ENCODE data around the gene OXNAD1. TPM values are rescaled to one million over a fixed set of nuclear protein-coding genes. Genes with fewer than 3 reads are reported as not detected.

OXNAD1 gene
- polyA plus RNA-seq, 1 of the 3 experiments (the other 2 are of a cell fraction), result 6.9 TPM

DNA sequence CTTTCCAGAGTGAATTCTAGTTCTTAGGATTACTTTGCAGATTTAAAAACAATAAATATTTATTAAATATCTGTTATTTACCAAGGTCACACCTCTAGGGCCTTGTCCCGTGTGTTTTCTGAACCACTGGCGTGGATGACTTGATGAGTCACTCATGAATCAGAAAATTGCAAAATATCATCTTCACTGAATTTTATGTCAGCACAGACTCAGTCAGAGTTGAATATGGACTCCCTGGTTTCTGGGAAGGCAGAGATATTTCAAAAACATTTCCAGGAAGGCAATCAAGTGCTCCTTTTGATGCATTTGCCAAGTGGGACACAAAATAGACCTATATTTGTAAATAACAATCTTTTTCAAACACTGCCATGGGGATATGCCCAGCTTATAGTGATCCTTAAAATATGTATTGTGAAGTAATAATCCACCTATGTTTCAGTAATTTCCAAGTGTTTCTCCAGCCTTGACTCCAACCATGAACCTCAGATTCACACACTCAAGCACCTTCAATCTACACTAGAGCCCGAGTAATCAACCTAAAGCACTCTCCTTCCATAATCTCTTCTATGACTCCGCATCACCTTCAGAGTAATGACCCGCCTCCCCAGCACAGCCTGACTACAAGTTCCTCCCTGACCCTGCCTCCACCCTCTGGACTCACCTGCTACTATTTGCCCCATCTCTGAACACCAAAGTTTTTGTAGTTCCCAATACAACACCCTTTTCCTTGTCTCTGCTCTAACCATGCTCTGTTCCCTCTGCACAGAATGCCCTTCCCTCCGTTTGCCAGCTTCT lies 24.6 kb upstream of the OXNAD1 start:
- ChIA-PET CTCF (interaction anchor here (1.0 kb wide), 1 partner anchor 46 kb away, joined by 3 read pairs; no protein-coding TSS in a partner anchor), POLR2A (no interaction called here)
- WGBS (ENCODE audit: low lambda C conversion rate), result 60% methylated on average over 6 of the region's 6 CpGs
- Histone ChIP-seq H3K9ac (no peak overlapping the region), H3K9me2 (no peaks in the 10 kb centered on the region), H3K79me2 (ENCODE audit: insufficient read depth) (no peaks in the 10 kb centered on the region), H3K27ac (ENCODE audit: low read depth in 2 of 2, low read length in 1 of 2) (peak overlapping the region; percentile 47 to 51; a peak in 3 of 4 replicates), H3K4me2 (peak overlapping the region; percentile 11; the same call in 1 of the 2 replicates), H2AFZ (ENCODE audit: low read depth) (peak overlapping the region; percentile 42; the same call in 1 of the 2 replicates), H3K9me3 (no peaks in the 10 kb centered on the region), H3K4me1 (ENCODE audit: control insufficient read depth in 1 of 2, insufficient read depth in 2 of 2, low read depth in 1 of 2, low read length in 1 of 2) (peaks cover 6 to 11% of the 10 kb centered on the region in 2 experiments; a peak in 2 of 4 replicates), H3K36me3 (replicated peaks in 1 of 2; ENCODE audit: control insufficient read depth in 1 of 2, insufficient read depth in 2 of 2, low read length in 1 of 2) (no peaks in the 10 kb centered on the region), H3F3A (replicated peaks; ENCODE audit: insufficient read depth) (no peaks in the 10 kb centered on the region), H3K4me3 (ENCODE audit: low read depth in 2 of 2, low read length in 1 of 2) (no peak overlapping the region), H3K27me3 (ENCODE audit: insufficient read depth) (no peaks in the 10 kb centered on the region), H4K20me1 (ENCODE audit: insufficient read depth) (no peaks in the 10 kb centered on the region)
- no peak for DNase-seq
- TF ChIP-seq NFIC (IDR thresholded peaks at IDR 0.05; ENCODE audit: borderline replicate concordance) (0 out of 2 replicates have a peak, but pooled peaks have one; percentile 16), FOSL2 (IDR thresholded peaks at IDR 0.05; ENCODE audit: borderline replicate concordance, low read depth) (peak; percentile 90), JUND (IDR thresholded peaks at IDR 0.05) (peak; percentile 78), RXRA (IDR thresholded peaks at IDR 0.05; ENCODE audit: borderline replicate concordance, low read depth) (0 out of 2 replicates have a peak, but pooled peaks have one; percentile 21)
- TF ChIP-seq, protein P1, sequence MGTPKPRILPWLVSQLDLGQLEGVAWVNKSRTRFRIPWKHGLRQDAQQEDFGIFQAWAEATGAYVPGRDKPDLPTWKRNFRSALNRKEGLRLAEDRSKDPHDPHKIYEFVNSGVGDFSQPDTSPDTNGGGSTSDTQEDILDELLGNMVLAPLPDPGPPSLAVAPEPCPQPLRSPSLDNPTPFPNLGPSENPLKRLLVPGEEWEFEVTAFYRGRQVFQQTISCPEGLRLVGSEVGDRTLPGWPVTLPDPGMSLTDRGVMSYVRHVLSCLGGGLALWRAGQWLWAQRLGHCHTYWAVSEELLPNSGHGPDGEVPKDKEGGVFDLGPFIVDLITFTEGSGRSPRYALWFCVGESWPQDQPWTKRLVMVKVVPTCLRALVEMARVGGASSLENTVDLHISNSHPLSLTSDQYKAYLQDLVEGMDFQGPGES (IDR thresholded peaks at IDR 0.05; ENCODE audit: low read depth, low read length), result no peak
- TF ChIP-seq, protein P2, sequence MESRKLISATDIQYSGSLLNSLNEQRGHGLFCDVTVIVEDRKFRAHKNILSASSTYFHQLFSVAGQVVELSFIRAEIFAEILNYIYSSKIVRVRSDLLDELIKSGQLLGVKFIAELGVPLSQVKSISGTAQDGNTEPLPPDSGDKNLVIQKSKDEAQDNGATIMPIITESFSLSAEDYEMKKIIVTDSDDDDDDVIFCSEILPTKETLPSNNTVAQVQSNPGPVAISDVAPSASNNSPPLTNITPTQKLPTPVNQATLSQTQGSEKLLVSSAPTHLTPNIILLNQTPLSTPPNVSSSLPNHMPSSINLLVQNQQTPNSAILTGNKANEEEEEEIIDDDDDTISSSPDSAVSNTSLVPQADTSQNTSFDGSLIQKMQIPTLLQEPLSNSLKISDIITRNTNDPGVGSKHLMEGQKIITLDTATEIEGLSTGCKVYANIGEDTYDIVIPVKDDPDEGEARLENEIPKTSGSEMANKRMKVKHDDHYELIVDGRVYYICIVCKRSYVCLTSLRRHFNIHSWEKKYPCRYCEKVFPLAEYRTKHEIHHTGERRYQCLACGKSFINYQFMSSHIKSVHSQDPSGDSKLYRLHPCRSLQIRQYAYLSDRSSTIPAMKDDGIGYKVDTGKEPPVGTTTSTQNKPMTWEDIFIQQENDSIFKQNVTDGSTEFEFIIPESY (IDR thresholded peaks at IDR 0.05; ENCODE audit: borderline replicate concordance, low read depth), result no peak
- TF ChIP-seq, protein P3, sequence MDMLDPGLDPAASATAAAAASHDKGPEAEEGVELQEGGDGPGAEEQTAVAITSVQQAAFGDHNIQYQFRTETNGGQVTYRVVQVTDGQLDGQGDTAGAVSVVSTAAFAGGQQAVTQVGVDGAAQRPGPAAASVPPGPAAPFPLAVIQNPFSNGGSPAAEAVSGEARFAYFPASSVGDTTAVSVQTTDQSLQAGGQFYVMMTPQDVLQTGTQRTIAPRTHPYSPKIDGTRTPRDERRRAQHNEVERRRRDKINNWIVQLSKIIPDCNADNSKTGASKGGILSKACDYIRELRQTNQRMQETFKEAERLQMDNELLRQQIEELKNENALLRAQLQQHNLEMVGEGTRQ (IDR thresholded peaks at IDR 0.05; ENCODE audit: borderline replicate concordance, low read depth, low read length), result no peak
- TF ChIP-seq, protein P4, sequence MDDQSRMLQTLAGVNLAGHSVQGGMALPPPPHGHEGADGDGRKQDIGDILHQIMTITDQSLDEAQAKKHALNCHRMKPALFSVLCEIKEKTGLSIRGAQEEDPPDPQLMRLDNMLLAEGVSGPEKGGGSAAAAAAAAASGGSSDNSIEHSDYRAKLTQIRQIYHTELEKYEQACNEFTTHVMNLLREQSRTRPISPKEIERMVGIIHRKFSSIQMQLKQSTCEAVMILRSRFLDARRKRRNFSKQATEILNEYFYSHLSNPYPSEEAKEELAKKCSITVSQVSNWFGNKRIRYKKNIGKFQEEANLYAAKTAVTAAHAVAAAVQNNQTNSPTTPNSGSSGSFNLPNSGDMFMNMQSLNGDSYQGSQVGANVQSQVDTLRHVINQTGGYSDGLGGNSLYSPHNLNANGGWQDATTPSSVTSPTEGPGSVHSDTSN (IDR thresholded peaks at IDR 0.05), result 0 out of 2 replicates have a peak, but pooled peaks have one; percentile 31
- TF ChIP-seq, protein P5, sequence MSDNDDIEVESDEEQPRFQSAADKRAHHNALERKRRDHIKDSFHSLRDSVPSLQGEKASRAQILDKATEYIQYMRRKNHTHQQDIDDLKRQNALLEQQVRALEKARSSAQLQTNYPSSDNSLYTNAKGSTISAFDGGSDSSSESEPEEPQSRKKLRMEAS (IDR thresholded peaks at IDR 0.05; ENCODE audit: low read depth), result peak; percentile 50; the same call in 1 of the 2 replicates
